Activated CD4-positive, alpha-beta T cell treated with anti-CD3 and anti-CD28 coated beads, Interleukin-2, amount 10 ng/mL, durations not matched to agents 7 days and 5 days (primary cell): ENCODE results near the gene ABTB2. TPM values are rescaled to one million over a fixed set of nuclear protein-coding genes. Genes with fewer than 3 reads are reported as not detected.

ENCODE experiments used
- CTCF ChIA-PET: fragments of 350-600 bp; sonication (Branson Sonifier 250); formaldehyde crosslinking; loops from one replicate; lab custom pipeline; 2021; ENCODE audit warnings: antibody characterized with exemption; lab: Charles Lee
- POLR2A ChIA-PET: fragments of 350-600 bp; sonication (Branson Sonifier 250); formaldehyde crosslinking; loops from one replicate; lab custom pipeline; 2021; ENCODE audit warnings: antibody characterized with exemption; lab: Charles Lee
- DNase-seq: peaks from one replicate; pipeline ENCODE4 v3.0.0-alpha.2; 2020
- H3K27ac Mint-ChIP-seq: one replicate; pipeline ENCODE4 v1.8.0; 2021; ENCODE audit warnings: mild to moderate bottlenecking, moderate library complexity, mixed read lengths
- H3K27me3 Mint-ChIP-seq: one replicate; pipeline ENCODE4 v1.8.0; 2021; ENCODE audit warnings: mixed read lengths
- H3K36me3 Mint-ChIP-seq: one replicate; pipeline ENCODE4 v1.8.0; 2021; ENCODE audit warnings: low read depth, mixed read lengths
- H3K4me1 Mint-ChIP-seq: one replicate; pipeline ENCODE4 v1.8.0; 2021; ENCODE audit warnings: mixed read lengths
- H3K4me3 Mint-ChIP-seq: one replicate; pipeline ENCODE4 v1.8.0; 2021; ENCODE audit warnings: mild to moderate bottlenecking, moderate library complexity, mixed read lengths
- H3K9me3 Mint-ChIP-seq: one replicate; pipeline ENCODE4 v1.8.0; 2021; ENCODE audit warnings: mixed read lengths
- total RNA-seq, 2 experiments: library from RNA; stranded (reverse); gene quantifications; one replicate each; pipeline ENCODE4 v1.2.3, GENCODE V29; 2021

The ABTB2 gene
- total RNA-seq, 2 experiments from 2014 or later = 0.55 to 0.65 TPM

GRCh38 chr11:34215806-34216453 lies 141.9 kb downstream of the ABTB2 start:
- ChIA-PET CTCF (interaction anchor here (0.8 to 1.2 kb wide), 2 partner anchors 10 to 222 kb away, joined by 3 read pairs; partner anchors contain the start of gene CAT), POLR2A (interaction anchor here (0.7 kb wide), 1 partner anchor 29 kb away, joined by 3 read pairs; no protein-coding TSS in a partner anchor)
- Mint-ChIP-seq H3K4me1 (peaks cover 7% of the 10 kb centered on the region), H3K4me3 (no peak overlapping the region), H3K36me3 (no peaks in the 10 kb centered on the region), H3K27ac (no peak overlapping the region), H3K27me3 (peaks cover 4% of the 10 kb centered on the region), H3K9me3 (no peaks in the 10 kb centered on the region)
- DNase-seq = no peak

- DNase-seq = no peak
- H3K4me1 Mint-ChIP-seq = peaks cover 7% of the 10 kb centered on the region
- peaks cover 8% of the 10 kb centered on the region for H3K27me3 Mint-ChIP-seq
- CTCF ChIA-PET = interaction anchor here (0.6 to 1.2 kb wide), 5 partner anchors 9 to 223 kb away, joined by 3 to 5 read pairs (median 3); partner anchors contain the start of gene CAT
- no peak overlapping the region for H3K4me3 Mint-ChIP-seq
- no peaks in the 10 kb centered on the region for H3K36me3 Mint-ChIP-seq
- no peak overlapping the region for H3K27ac Mint-ChIP-seq
- POLR2A ChIA-PET = interaction anchor here (0.6 kb wide), 2 partner anchors 11 to 93 kb away, joined by 4 to 9 read pairs; no protein-coding TSS in a partner anchor
- no peaks in the 10 kb centered on the region for H3K9me3 Mint-ChIP-seq
Measured at GRCh38 chr11:34214961-34215805, 142.6 kb downstream of the ABTB2 start.

- H3K27ac Mint-ChIP-seq = no peak overlapping the region
- ChIA-PET CTCF (interaction anchor here (1.4 kb wide), 1 partner anchor 11 kb away, joined by 4 read pairs; no protein-coding TSS in a partner anchor), POLR2A (no interaction called here)
- no peak overlapping the region for H3K4me3 Mint-ChIP-seq
- H3K9me3 Mint-ChIP-seq = no peaks in the 10 kb centered on the region
- DNase-seq = no peak
- peaks cover 4% of the 10 kb centered on the region for H3K27me3 Mint-ChIP-seq
- H3K36me3 Mint-ChIP-seq = no peaks in the 10 kb centered on the region
- peaks cover 7% of the 10 kb centered on the region for H3K4me1 Mint-ChIP-seq
Measured at GRCh38 chr11:34213366-34213765, 144.4 kb downstream of the ABTB2 start.

GRCh38 chr11:34212566-34212965 lies 145.2 kb downstream of the ABTB2 start:
- H3K4me3 Mint-ChIP-seq = no peak overlapping the region
- POLR2A ChIA-PET = no interaction called here
- H3K4me1 Mint-ChIP-seq = peaks cover 9% of the 10 kb centered on the region

GRCh38 chr11:34209809-34210208 lies 148.0 kb downstream of the ABTB2 start:
- Mint-ChIP-seq H3K4me1 (peaks cover 3% of the 10 kb centered on the region), H3K9me3 (no peaks in the 10 kb centered on the region), H3K27me3 (peaks cover 7% of the 10 kb centered on the region), H3K4me3 (no peak overlapping the region), H3K36me3 (no peaks in the 10 kb centered on the region), H3K27ac (no peak overlapping the region)
- no peak for DNase-seq
- CTCF ChIA-PET = interaction anchor here (1.7 to 1.8 kb wide), 2 partner anchors 10 to 23 kb away, joined by 4 read pairs; no protein-coding TSS in a partner anchor
- POLR2A ChIA-PET = no interaction called here

More at GRCh38 chr11:34212566-34212965, 145.2 kb downstream of the ABTB2 start:
- H3K36me3 Mint-ChIP-seq = no peaks in the 10 kb centered on the region
- no peaks in the 10 kb centered on the region for H3K9me3 Mint-ChIP-seq
- H3K27ac Mint-ChIP-seq = no peak overlapping the region
- DNase-seq = no peak
- CTCF ChIA-PET = interaction anchor here (0.7 to 1.5 kb wide), 3 partner anchors 8 to 38 kb away, joined by 3 to 7 read pairs (median 4); no protein-coding TSS in a partner anchor
- peaks cover 6% of the 10 kb centered on the region for H3K27me3 Mint-ChIP-seq

- H3K4me1 Mint-ChIP-seq = peaks cover 8% of the 10 kb centered on the region
- ChIA-PET CTCF (interaction anchor here (0.9 to 2.2 kb wide), 2 partner anchors 11 to 14 kb away, joined by 3 to 5 read pairs; no protein-coding TSS in a partner anchor), POLR2A (no interaction called here)
- no peaks in the 10 kb centered on the region for H3K36me3 Mint-ChIP-seq
- no peaks in the 10 kb centered on the region for H3K9me3 Mint-ChIP-seq
- H3K27me3 Mint-ChIP-seq = peaks cover 7% of the 10 kb centered on the region
- no peak for DNase-seq
- H3K4me3 Mint-ChIP-seq = no peak overlapping the region
- H3K27ac Mint-ChIP-seq = no peak overlapping the region
Measured at GRCh38 chr11:34208266-34209135, 149.3 kb downstream of the ABTB2 start.

GRCh38 chr11:34207487-34208180 lies 150.2 kb downstream of the ABTB2 start:
- CTCF ChIA-PET = interaction anchor here (0.9 to 2.2 kb wide), 7 partner anchors 12 to 160 kb away, joined by 3 to 5 read pairs (median 3); no protein-coding TSS in a partner anchor

GRCh38 chr11:34206407-34207300 lies 151.2 kb downstream of the ABTB2 start:
- POLR2A ChIA-PET = interaction anchor here (0.6 kb wide), 1 partner anchor 139 kb away, joined by 3 read pairs; no protein-coding TSS in a partner anchor

More at GRCh38 chr11:34207487-34208180, 150.2 kb downstream of the ABTB2 start:
- Mint-ChIP-seq H3K27ac (no peak overlapping the region), H3K4me1 (peaks cover 13% of the 10 kb centered on the region), H3K4me3 (no peak overlapping the region), H3K9me3 (no peaks in the 10 kb centered on the region), H3K36me3 (no peaks in the 10 kb centered on the region), H3K27me3 (peaks cover 7% of the 10 kb centered on the region)
- POLR2A ChIA-PET = no interaction called here
- no peak for DNase-seq

GRCh38 chr11:34205326-34206035 lies 152.3 kb downstream of the ABTB2 start:
- Mint-ChIP-seq H3K36me3 (no peaks in the 10 kb centered on the region), H3K27ac (no peak overlapping the region), H3K27me3 (peaks cover 7% of the 10 kb centered on the region), H3K9me3 (no peaks in the 10 kb centered on the region), H3K4me3 (no peak overlapping the region), H3K4me1 (peaks cover 16% of the 10 kb centered on the region)
- no peak for DNase-seq
- ChIA-PET POLR2A (no interaction called here), CTCF (interaction anchor here (0.8 kb wide), 1 partner anchor 31 kb away, joined by 4 read pairs; no protein-coding TSS in a partner anchor)

More at GRCh38 chr11:34206407-34207300, 151.2 kb downstream of the ABTB2 start:
- no peak for DNase-seq
- Mint-ChIP-seq H3K36me3 (no peaks in the 10 kb centered on the region), H3K4me1 (peaks cover 15% of the 10 kb centered on the region), H3K27ac (no peak overlapping the region), H3K9me3 (no peaks in the 10 kb centered on the region), H3K27me3 (peaks cover 7% of the 10 kb centered on the region), H3K4me3 (no peak overlapping the region)
- CTCF ChIA-PET = interaction anchor here (0.9 to 2.2 kb wide), 9 partner anchors 8 to 159 kb away, joined by 3 to 5 read pairs (median 3); no protein-coding TSS in a partner anchor
